Activated CD4-positive, CD25-positive, alpha-beta regulatory T cell (primary cell): ENCODE measurements around the gene KCNQ1.

Experiments
- DNase-seq, 4 experiments: peaks; one replicate each; lab custom pipeline; 2025; lab: John Stamatoyannopoulos, UW

Gene KCNQ1

DNA sequence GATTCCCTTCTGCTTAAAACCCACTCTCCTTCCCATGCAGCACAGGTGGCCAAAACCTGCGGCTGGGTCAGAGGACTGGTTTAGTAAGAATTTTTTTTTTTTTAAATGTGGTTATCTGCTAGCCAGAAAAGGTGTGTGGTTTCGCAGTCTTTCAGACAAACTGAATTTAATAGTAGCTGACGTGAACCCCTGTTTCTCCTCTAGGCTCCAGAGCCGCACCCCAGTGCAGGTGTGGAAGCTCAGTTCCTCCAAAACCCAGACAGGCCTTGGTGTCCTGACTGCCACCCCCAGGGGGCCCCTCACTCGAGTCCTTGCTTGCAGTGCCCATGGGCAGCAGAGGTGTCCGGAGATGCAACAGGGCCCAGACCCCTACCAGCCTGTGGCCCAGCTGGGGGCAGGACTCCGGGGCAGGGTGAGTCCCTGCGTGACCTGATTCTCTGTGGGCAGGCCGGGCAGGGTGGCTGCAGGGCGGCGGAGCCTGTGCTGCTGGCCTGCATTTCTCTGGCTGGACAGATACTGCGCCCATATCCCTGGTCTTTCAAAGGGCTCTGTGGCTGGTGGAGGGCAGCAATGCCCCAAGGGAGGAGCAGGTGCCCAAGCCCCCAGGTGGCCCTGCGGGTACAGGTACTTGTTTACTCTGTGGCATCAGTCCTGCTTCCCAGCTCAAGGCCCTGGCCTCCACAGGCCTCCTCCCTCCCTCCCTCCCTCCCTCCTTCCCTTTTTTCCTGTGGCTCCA lies 15.2 kb downstream of the KCNQ1 start:
- DNase-seq = no peak

DNA sequence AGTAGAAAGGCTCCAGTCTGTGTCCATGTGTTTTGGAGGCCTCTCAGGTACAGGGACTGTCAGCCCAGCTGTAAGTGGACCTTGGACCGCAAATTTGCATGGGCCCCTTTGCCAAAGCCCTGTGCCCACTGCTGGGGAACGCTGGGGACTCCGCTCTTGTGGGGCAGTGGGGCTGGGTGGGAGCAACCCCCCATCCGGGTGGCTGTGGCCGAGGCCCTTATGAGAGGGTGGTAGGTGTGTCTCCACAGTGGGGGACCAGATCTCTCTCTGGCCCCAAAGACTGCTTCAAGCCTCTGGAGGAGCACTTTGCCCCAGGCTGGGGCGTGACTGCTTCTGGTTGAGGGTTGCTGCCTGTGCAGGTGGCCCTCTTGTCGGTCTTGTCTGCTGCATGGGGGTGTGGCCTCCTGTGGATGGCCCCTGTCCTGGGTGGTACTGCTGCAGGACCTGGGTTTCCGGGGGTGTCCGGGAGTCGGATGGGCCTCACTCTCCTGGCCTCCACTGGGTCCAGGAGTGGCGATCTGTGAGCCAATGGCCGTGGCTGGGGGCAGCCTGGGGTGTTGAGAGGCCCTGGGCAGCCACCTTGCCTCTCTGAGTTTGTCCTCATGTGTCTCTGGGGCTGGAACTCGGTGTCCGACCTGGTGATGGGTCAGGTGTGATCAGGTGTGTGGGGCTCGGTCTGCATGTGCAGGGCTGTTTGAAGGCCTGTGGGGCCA lies 15.9 kb downstream of the KCNQ1 start:
- DNase-seq = no peak

- no peak for DNase-seq
Measured at GRCh38 chr11:2461253-2461955, 16.6 kb downstream of the KCNQ1 start.

DNA sequence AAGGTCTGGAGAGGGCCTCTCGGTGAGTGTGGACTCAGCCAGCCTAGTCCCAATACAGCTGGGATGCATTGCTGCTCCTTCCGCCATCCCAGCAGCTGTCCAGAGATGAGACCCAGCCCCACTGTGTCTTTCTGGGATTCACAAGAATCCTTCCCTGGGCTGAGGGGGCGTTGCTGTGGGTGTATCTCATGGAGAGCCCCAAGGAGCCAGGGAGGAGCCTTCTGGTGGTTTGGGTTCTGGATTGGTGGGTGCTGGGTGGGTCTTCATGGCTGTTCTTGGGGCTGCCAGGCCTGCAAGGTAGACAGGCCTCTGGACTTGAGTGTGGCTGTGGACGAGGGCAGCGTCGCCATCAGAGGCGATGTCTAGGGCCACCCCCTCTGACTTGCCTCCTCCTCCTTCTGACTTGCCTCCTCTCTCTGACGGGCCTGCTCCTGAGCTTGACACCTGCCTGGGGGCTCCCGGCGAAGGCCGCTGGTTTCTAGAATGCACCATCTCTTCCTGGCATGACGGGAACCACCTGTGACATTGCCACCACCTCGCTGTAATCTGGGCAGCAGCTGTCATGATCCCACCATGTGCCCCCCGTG lies 17.2 kb downstream of the KCNQ1 start:
- DNase-seq = no peak

DNA sequence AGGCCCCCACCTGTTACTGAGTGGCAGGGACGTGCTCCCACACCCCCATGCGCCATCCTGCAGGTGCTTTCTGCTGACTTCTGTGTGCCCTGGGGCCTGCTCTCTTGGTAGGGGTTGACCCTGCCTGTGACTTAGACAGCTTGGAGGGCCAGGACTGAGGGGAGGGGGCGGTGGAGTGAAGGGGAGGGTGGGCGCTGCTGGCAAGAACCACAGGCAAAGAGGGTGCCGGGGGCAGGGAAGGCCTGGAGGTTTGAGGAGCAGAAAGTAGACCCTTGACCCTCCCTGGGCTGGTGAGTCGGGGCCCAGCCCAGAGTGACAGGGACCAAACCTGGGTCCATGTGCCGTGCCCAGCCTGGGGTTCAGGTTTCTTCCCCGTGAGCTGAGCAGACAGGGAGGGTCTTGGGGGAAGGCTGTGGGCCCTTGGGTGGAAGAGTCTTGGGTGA lies 17.8 kb downstream of the KCNQ1 start:
- no peak for DNase-seq

GRCh38 chr11:2462986-2463765 lies 18.4 kb downstream of the KCNQ1 start:
- DNase-seq = no peak

- no peak for DNase-seq
Measured at GRCh38 chr11:2463766-2464277, 19.0 kb downstream of the KCNQ1 start.

DNA sequence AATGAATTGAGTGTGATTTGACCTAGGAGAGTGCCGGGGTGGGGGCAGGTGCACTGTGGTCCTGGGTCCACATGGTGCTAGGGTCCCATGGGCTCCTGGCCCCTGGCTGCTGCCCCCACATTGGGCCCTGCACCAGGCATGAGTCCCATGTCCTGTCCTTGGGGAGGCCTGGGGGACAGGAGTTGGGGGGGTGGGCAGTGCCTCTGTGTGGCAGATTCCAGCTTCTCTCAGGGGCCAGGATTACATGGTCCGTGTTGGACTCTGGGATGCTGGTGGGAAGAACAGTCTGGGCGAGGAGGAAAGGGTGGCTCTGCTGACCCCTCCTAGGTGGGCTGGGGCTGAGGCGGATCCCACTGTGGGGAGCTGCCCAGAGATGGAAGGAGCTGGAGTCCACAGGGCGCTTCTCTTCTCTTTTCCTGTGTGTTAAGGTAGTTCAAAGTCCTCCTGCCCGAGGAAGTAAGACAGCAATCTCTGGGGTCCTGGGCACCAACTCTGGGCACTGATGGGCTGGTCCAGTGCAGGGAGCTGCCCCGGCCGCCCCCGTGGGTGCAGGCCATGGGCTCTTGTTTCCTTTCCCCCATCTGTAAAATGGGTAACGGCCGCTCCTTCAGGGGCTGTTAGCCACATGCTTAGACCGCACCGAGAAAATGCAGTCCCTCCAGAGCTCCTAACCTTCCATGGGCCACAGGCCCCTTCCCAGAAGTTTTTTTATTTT lies 19.8 kb downstream of the KCNQ1 start:
- no peak for DNase-seq

DNA sequence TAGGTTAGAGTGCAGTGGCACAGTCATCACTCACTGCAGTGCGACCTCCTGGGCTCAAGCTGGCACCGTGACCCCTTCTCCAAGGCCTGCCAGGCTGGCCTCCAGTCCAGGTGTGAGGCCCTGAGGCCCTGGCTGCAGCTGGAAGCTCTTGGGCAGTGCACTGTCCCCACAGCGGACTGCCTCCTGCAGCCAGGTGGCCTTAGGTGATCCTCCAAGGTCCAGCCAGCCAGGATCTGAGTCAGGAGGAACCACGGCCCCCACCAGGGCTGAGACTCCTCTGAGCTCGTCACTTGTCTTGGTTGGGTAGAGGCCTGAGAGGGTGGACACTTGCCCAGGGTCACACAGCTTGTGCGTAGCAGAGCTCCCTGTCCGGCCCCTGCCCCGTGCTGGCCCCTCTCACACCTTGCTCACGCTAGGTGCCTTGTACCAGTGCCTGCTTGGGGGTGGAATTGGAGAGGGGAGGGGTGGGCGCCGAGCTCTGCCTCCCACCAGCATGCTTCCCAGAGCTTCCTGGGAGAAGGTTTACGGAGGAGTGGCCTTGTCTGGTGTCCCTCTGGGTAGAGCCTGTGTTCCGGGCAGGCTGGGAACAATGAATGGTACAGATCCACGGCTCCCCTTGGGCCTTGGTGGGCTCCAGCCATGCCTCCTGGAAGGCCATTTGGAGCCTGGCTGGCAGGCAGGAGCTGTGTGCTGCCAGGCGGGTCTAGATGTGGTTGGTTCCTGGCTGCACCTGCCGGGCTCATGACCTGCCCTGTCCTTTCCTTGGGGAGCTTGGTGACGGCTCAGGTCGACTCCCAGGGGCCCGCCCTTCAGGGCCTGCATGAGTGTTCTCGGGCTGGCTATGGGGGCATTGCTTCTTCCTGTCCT lies 20.6 kb downstream of the KCNQ1 start:
- DNase-seq = no peak

- DNase-seq = no peak
Measured at GRCh38 chr11:2466069-2466801, 21.4 kb downstream of the KCNQ1 start.

- DNase-seq = peak in 2 of 4 experiments; percentile 46 to 51
Measured at GRCh38 chr11:2466869-2467694, 22.3 kb downstream of the KCNQ1 start.

DNA sequence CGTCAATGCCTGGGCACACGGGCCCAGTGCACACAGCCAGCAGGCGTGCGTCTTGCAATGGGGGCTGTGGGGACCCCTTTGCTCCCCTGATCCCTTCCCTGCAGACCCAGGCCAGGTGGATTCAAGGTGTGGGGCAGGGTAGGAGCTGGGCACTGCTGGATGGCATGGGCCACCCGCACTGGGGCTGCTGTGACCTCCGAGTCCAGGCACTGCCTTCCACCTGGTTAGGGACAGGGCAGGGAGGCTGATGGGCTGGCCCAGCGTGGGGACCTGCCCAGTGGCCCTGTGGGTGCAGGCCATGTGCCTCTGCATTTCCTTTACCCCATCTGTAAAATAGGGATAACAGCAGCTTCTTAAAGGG lies 22.9 kb downstream of the KCNQ1 start:
- no peak for DNase-seq

GRCh38 chr11:2468363-2469235 lies 23.8 kb downstream of the KCNQ1 start:
- no peak for DNase-seq

GRCh38 chr11:2470495-2470894 lies 25.7 kb downstream of the KCNQ1 start:
- no peak for DNase-seq

DNA sequence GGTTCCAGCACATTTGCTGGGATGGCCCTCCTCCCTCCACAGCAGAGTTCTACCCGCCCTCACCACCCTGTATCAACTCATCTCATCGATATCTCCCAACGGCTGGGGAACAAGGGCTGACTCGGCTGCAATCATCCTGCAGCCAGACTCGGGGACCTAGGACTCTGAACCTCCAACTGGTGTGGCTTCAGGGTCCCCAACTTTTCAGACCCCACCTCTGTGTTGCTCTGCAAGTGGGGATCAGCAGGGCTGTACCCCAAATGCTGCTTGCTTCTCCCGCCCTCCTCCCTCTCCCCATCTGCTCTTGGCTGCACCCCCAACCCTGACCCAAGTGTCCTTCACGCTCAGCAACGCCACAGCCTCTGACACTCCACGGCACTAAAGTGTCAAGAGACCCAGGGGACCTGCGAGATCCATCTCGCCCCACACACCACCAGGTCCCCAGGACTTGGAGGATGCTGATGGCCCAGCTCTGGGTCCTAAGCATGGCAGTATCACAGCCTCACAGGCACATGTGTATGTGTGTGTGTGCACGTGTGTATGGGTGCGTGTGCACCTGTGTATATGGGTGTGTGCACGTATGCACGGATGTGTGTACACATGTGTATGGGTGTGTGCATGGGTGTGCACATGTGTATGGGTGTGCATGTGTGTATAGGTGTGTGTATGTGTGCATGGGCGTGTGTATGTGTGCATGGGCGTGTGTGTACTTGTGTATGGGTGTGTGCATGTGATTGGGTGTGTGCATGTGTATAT lies 26.4 kb downstream of the KCNQ1 start:
- no peak for DNase-seq

- no peak for DNase-seq
Measured at GRCh38 chr11:2471804-2472096, 26.9 kb downstream of the KCNQ1 start.
